Measurements from ENCODE around the gene PCNX3. TPM values are rescaled to one million over a fixed set of nuclear protein-coding genes. Genes with fewer than 3 reads are reported as not detected.
A peak's percentile ranks its signal among the peaks of the same experiment; 100 is the strongest.

The PCNX3 gene
- polyA plus RNA-seq, 3 donors, result 0.58 to 36.4 (median 1.7) TPM

DNA sequence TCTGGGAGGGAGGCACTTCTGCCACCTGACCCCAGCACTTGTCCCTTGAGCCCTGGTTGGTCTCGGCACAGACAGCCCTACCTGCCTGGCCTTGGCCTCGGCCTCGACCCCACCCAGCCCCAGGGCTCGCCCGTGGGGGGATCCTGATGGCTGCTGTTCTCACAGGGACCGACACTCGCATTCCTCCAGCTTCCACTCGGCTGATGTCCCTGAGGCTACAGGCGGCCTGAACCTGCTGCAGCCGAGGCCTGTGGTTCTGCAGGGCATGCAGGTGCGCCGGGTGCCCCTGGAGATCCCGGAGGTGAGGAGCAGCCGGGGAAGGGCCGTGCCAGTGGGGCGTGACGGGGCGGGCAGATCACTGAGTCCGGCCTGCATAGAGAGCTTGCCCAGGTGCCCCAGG lies 5.1 kb downstream of the PCNX3 start:
- intact Hi-C loops (cut with micrococcal nuclease), result loop anchor here (10.0 kb wide), 3 partner anchors 84 to 374 kb away; no protein-coding TSS in a partner anchor

GRCh38 chr11:65621460-65621859 lies 5.9 kb downstream of the PCNX3 start:
- no peaks in the 10 kb centered on the region for H3K9me3 Mint-ChIP-seq
- no peak overlapping the region for H3K4me3 Mint-ChIP-seq
- DNase-seq, result no peak
- no peak overlapping the region for H2AFZ ChIP-seq (ENCODE audit: insufficient read depth, low read depth, low read length, poor library complexity, severe bottlenecking)
- H3K4me1 Mint-ChIP-seq, result peaks cover 16% of the 10 kb centered on the region
- no peaks in the 10 kb centered on the region for H3K27me3 Mint-ChIP-seq (ENCODE audit: low read depth in 3 of 3)
- peaks cover 59 to 96% of the 10 kb centered on the region in 2 donors for H3K36me3 Mint-ChIP-seq
- no peak overlapping the region for H3K27ac Mint-ChIP-seq
- intact Hi-C loops (cut with micrococcal nuclease), result loop anchor here (10.0 kb wide), 3 partner anchors 83 to 373 kb away; no protein-coding TSS in a partner anchor
- no peaks in the 10 kb centered on the region for H3K27me3 ChIP-seq (ENCODE audit: control insufficient read depth in 2 of 2, insufficient read depth in 2 of 2, low read length in 2 of 2)
- peaks cover 85% of the 10 kb centered on the region for H4K20me1 ChIP-seq (ENCODE audit: insufficient read depth, low read length)
- no peak overlapping the region for H3K9ac ChIP-seq (ENCODE audit: insufficient read depth, low read length, poor library complexity, severe bottlenecking)
- H3K36me3 ChIP-seq (replicated peaks in 1 of 2; ENCODE audit: control insufficient read depth in 1 of 2, insufficient read depth in 2 of 2, low read length in 2 of 2), result peaks cover 89 to 91% of the 10 kb centered on the region in 2 donors
- 96% methylated on average over 12 of the region's 14 CpGs for WGBS (ENCODE audit: insufficient coverage)
- H3K4me3 ChIP-seq (replicated peaks in 1 of 3; ENCODE audit: low read depth in 2 of 3, low read length in 3 of 3), result no peak overlapping the region
- no peak for TF ChIP-seq CTCF (IDR thresholded peaks at IDR 0.05)
- H3K4me1 ChIP-seq (ENCODE audit: control insufficient read depth in 1 of 2, insufficient read depth in 2 of 2, low read length in 2 of 2), result peaks cover 11 to 16% of the 10 kb centered on the region in 2 donors
- H3K27ac ChIP-seq (ENCODE audit: low read depth in 1 of 2, low read length in 2 of 2), result no peak overlapping the region
- H3K9me3 ChIP-seq (replicated peaks in 1 of 2; ENCODE audit: control insufficient read depth in 1 of 2, insufficient read depth in 1 of 2, low read length in 2 of 2), result no peaks in the 10 kb centered on the region
- H3K4me2 ChIP-seq (replicated peaks; ENCODE audit: extremely low read depth, low read length, poor library complexity, severe bottlenecking), result no peak overlapping the region
- peaks cover 43% of the 10 kb centered on the region for H3K79me2 ChIP-seq (ENCODE audit: insufficient read depth, low read length)

More for the DNA sequence above, 5.1 kb downstream of the PCNX3 start:
- H3K36me3 ChIP-seq (replicated peaks in 1 of 2; ENCODE audit: control insufficient read depth in 1 of 2, insufficient read depth in 2 of 2, low read length in 2 of 2), result peaks cover 83 to 85% of the 10 kb centered on the region in 2 donors
- no peak overlapping the region for H3K4me2 ChIP-seq (replicated peaks; ENCODE audit: extremely low read depth, low read length, poor library complexity, severe bottlenecking)
- TF ChIP-seq CTCF (IDR thresholded peaks at IDR 0.05), result no peak
- peaks cover 13% of the 10 kb centered on the region for H3K4me1 Mint-ChIP-seq
- no peaks in the 10 kb centered on the region for H3K9me3 Mint-ChIP-seq
- peaks cover 89% of the 10 kb centered on the region for H4K20me1 ChIP-seq (ENCODE audit: insufficient read depth, low read length)
- no peak overlapping the region for H3K27ac ChIP-seq (ENCODE audit: low read depth in 1 of 2, low read length in 2 of 2)
- DNase-seq, result no peak
- H2AFZ ChIP-seq (ENCODE audit: insufficient read depth, low read depth, low read length, poor library complexity, severe bottlenecking), result no peak overlapping the region
- H3K27me3 Mint-ChIP-seq (ENCODE audit: low read depth in 3 of 3), result no peaks in the 10 kb centered on the region
- 98% methylated on average over 19 of the region's 19 CpGs for WGBS (ENCODE audit: insufficient coverage)
- no peak overlapping the region for H3K4me3 Mint-ChIP-seq
- H3K4me1 ChIP-seq (ENCODE audit: control insufficient read depth in 1 of 2, insufficient read depth in 2 of 2, low read length in 2 of 2), result peaks cover 12 to 16% of the 10 kb centered on the region in 2 donors
- peaks cover 54 to 94% of the 10 kb centered on the region in 2 donors for H3K36me3 Mint-ChIP-seq
- H3K4me3 ChIP-seq (replicated peaks in 1 of 3; ENCODE audit: low read depth in 2 of 3, low read length in 3 of 3), result no peak overlapping the region
- H3K9me3 ChIP-seq (replicated peaks in 1 of 2; ENCODE audit: control insufficient read depth in 1 of 2, insufficient read depth in 1 of 2, low read length in 2 of 2), result no peaks in the 10 kb centered on the region
- H3K27ac Mint-ChIP-seq, result peak overlapping the region in 1 of 7 donors; percentile 12
- no peaks in the 10 kb centered on the region for H3K27me3 ChIP-seq (ENCODE audit: control insufficient read depth in 2 of 2, insufficient read depth in 2 of 2, low read length in 2 of 2)
- H3K9ac ChIP-seq (ENCODE audit: insufficient read depth, low read length, poor library complexity, severe bottlenecking), result no peak overlapping the region
- peaks cover 49% of the 10 kb centered on the region for H3K79me2 ChIP-seq (ENCODE audit: insufficient read depth, low read length)
